ENCODE data around the gene C13orf46. TPM values are rescaled to one million over a fixed set of nuclear protein-coding genes. Genes with fewer than 3 reads are reported as not detected.

Gene C13orf46
- total and polyA plus RNA-seq, 2 experiments from 2014 or later, result 1.7 TPM; not detected in 1

DNA sequence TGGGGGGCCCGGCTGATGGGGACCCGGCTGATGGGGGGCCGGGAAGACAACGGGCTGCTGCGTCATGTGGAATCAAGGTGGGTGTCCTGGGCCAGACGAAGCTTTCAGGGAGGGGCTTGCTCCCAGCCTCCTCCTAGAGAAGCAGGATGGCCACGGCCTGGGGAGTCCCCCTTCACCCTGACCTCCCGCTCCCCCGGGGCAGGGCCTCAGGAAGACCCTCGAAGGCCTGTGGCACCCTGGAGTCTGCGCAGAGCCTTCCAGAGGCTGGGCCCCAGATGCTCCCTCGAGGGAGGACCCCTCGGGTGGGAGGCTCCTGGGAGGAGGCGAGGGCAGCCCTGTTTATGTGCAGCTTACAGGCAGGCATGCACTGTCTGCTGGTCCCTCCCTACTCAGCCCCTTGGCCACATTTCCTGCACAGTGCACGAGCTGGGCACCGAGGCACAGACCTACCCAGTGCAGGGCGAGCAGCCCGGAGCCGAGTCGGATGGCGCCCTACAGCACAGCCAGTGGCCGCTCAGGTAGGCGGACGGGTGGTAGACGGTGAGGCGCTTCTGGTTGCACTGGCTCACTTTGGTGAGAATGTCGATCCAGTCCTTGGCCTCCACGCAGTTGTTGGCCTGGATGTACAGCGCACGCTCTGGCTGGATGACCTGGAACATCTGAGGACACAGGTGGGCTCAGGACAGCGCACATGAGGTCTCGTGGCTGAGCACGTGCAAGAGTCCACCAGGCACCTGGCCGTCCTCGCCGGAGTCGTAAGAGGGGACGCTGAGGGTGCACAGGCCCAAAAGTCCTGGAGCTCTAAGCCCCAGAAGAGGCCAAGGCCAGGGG is 22.4 kb upstream of the C13orf46 start:
- Histone ChIP-seq H2AFZ (no peak overlapping the region), H3F3A (ENCODE audit: insufficient read depth) (peaks cover 9% of the 10 kb centered on the region; the same call in 1 of the 2 replicates), H3K4me3 (no peak overlapping the region), H3K9me2 (ENCODE audit: insufficient read depth) (no peaks in the 10 kb centered on the region), H3K4me2 (ENCODE audit: unreplicated experiment) (no peak overlapping the region), H4K20me1 (ENCODE audit: insufficient read depth) (no peaks in the 10 kb centered on the region), H3K27ac (no peak overlapping the region), H3K27me3 (replicated peaks; ENCODE audit: insufficient read depth) (no peaks in the 10 kb centered on the region), H3K4me1 (ENCODE audit: insufficient read depth) (no peaks in the 10 kb centered on the region), H3K9me3 (ENCODE audit: low read depth) (no peaks in the 10 kb centered on the region), H3K9ac (no peak overlapping the region), H3K36me3 (ENCODE audit: low read depth) (peaks cover 18% of the 10 kb centered on the region; the same call in 1 of the 2 replicates), H3K79me2 (ENCODE audit: insufficient read depth) (no peaks in the 10 kb centered on the region)
- WGBS, 2 experiments (ENCODE audit: low coverage in 1 of 2, low lambda C conversion rate in 2 of 2, missing lambda C conversion rate in 2 of 2), result 89 to 91% methylated on average over 32 to 38 of the region's 38 CpGs
- DNase-seq, result no peak
- in situ Hi-C loops (cut with MboI), result no loop called here
- TF ChIP-seq EZH2phosphoT487 (IDR thresholded peaks at IDR 0.05; ENCODE audit: insufficient read depth, low read depth) (no peak), EZH2 (IDR thresholded peaks at IDR 0.05; ENCODE audit: insufficient read depth, poor library complexity, severe bottlenecking) (no peak)

DNA sequence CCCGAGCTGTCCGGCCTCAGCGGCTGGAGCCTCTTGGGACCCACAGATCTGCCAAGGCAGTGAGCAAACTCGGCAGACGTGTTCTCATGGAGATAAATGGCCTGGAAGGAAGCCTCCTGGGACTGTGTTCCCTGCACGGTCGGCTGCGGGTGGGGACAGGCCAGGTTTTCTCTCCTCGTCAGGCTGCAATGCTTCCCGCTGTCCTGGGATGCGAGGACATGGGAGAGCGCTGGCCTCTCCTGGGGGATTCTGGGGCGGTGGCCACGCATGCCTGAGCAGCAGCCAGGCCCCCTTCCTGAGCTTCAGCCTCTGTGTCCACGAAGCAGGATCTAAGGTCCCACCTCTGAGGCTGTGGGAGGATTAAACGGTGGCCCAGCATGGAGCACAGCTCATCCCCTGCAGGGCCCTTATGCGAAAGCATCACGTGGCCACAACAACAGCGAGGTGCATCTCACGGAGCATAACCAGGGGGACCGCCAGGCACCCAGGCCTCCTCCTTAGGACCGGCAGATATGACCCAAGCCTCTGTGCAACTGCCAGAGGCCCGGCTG is 21.2 kb upstream of the C13orf46 start:
- no peak overlapping the region for H3K4me2 ChIP-seq (ENCODE audit: unreplicated experiment)
- in situ Hi-C loops (cut with MboI), result no loop called here
- peaks cover 22% of the 10 kb centered on the region; the same call in 1 of the 2 replicates for H3K36me3 ChIP-seq (ENCODE audit: low read depth)
- no peak overlapping the region for H2AFZ ChIP-seq
- WGBS, 2 experiments (ENCODE audit: low coverage in 1 of 2, low lambda C conversion rate in 2 of 2, missing lambda C conversion rate in 2 of 2), result 90% methylated on average over 21 to 22 of the region's 23 CpGs
- no peaks in the 10 kb centered on the region for H4K20me1 ChIP-seq (ENCODE audit: insufficient read depth)
- H3F3A ChIP-seq (ENCODE audit: insufficient read depth), result peaks cover 9% of the 10 kb centered on the region; the same call in 1 of the 2 replicates
- H3K4me3 ChIP-seq, result no peak overlapping the region
- H3K27me3 ChIP-seq (replicated peaks; ENCODE audit: insufficient read depth), result no peaks in the 10 kb centered on the region
- DNase-seq, result no peak
- no peaks in the 10 kb centered on the region for H3K9me3 ChIP-seq (ENCODE audit: low read depth)
- no peaks in the 10 kb centered on the region for H3K79me2 ChIP-seq (ENCODE audit: insufficient read depth)
- H3K4me1 ChIP-seq (ENCODE audit: insufficient read depth), result no peaks in the 10 kb centered on the region
- no peak overlapping the region for H3K27ac ChIP-seq
- no peak overlapping the region for H3K9ac ChIP-seq
- no peak for TF ChIP-seq EZH2 (IDR thresholded peaks at IDR 0.05; ENCODE audit: insufficient read depth, poor library complexity, severe bottlenecking)
- TF ChIP-seq EZH2phosphoT487 (IDR thresholded peaks at IDR 0.05; ENCODE audit: insufficient read depth, low read depth), result no peak
- no peaks in the 10 kb centered on the region for H3K9me2 ChIP-seq (ENCODE audit: insufficient read depth)

- Histone ChIP-seq H3K36me3 (ENCODE audit: low read depth) (peaks cover 22% of the 10 kb centered on the region; the same call in 1 of the 2 replicates), H2AFZ (no peak overlapping the region), H3K9me3 (ENCODE audit: low read depth) (no peaks in the 10 kb centered on the region), H3K27ac (no peak overlapping the region), H3K9ac (no peak overlapping the region), H3K27me3 (replicated peaks; ENCODE audit: insufficient read depth) (no peaks in the 10 kb centered on the region), H3K4me1 (ENCODE audit: insufficient read depth) (no peaks in the 10 kb centered on the region), H3K4me2 (ENCODE audit: unreplicated experiment) (no peak overlapping the region), H4K20me1 (ENCODE audit: insufficient read depth) (no peaks in the 10 kb centered on the region), H3K9me2 (ENCODE audit: insufficient read depth) (no peaks in the 10 kb centered on the region), H3K79me2 (ENCODE audit: insufficient read depth) (no peaks in the 10 kb centered on the region), H3K4me3 (no peak overlapping the region), H3F3A (ENCODE audit: insufficient read depth) (peaks cover 9% of the 10 kb centered on the region; the same call in 1 of the 2 replicates)
- WGBS, 2 experiments (ENCODE audit: low coverage in 1 of 2, low lambda C conversion rate in 2 of 2, missing lambda C conversion rate in 2 of 2), result 97% methylated on average over 21 of the region's 21 CpGs
- TF ChIP-seq EZH2 (IDR thresholded peaks at IDR 0.05; ENCODE audit: insufficient read depth, poor library complexity, severe bottlenecking) (no peak), EZH2phosphoT487 (IDR thresholded peaks at IDR 0.05; ENCODE audit: insufficient read depth, low read depth) (no peak)
- no peak for DNase-seq
- in situ Hi-C loops (cut with MboI), result no loop called here
Measured at GRCh38 chr13:113992276-113993005, 18.6 kb upstream of the C13orf46 start.

DNA sequence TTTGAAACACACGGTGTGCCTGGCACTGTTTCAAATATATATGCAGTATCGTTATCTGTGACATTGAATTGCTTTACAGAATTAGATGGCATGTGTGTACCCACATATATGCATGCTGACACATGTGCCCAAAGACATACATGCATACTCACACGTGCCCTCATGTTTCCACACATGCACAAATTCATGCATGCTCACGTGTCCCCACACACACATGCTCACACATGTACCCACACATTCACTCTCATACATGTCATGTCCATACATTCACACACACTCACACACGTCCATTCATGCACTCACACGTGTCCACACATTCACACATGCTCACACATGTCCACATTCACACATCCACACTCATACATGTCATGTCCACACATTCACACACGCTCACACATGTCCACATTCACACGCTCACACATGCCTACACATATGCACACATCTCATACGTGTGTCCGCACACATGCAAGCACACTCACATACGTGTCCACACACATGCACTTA is 17.9 kb upstream of the C13orf46 start:
- H3K27ac ChIP-seq, result no peak overlapping the region
- H3K4me2 ChIP-seq (ENCODE audit: unreplicated experiment), result no peak overlapping the region
- peaks cover 9% of the 10 kb centered on the region; the same call in 1 of the 2 replicates for H3F3A ChIP-seq (ENCODE audit: insufficient read depth)
- no peaks in the 10 kb centered on the region for H3K4me1 ChIP-seq (ENCODE audit: insufficient read depth)
- H2AFZ ChIP-seq, result no peak overlapping the region
- no peaks in the 10 kb centered on the region for H3K79me2 ChIP-seq (ENCODE audit: insufficient read depth)
- H3K27me3 ChIP-seq (replicated peaks; ENCODE audit: insufficient read depth), result no peaks in the 10 kb centered on the region
- in situ Hi-C loops (cut with MboI), result no loop called here
- H3K9ac ChIP-seq, result no peak overlapping the region
- no peak for DNase-seq
- H3K36me3 ChIP-seq (ENCODE audit: low read depth), result peaks cover 22% of the 10 kb centered on the region; the same call in 1 of the 2 replicates
- H3K9me3 ChIP-seq (ENCODE audit: low read depth), result no peaks in the 10 kb centered on the region
- TF ChIP-seq EZH2 (IDR thresholded peaks at IDR 0.05; ENCODE audit: insufficient read depth, poor library complexity, severe bottlenecking) (no peak), EZH2phosphoT487 (IDR thresholded peaks at IDR 0.05; ENCODE audit: insufficient read depth, low read depth) (no peak)
- no peaks in the 10 kb centered on the region for H3K9me2 ChIP-seq (ENCODE audit: insufficient read depth)
- no peak overlapping the region for H3K4me3 ChIP-seq
- no peaks in the 10 kb centered on the region for H4K20me1 ChIP-seq (ENCODE audit: insufficient read depth)
- WGBS, 2 experiments (ENCODE audit: low coverage in 1 of 2, low lambda C conversion rate in 2 of 2, missing lambda C conversion rate in 2 of 2), result 92% methylated on average over 11 of the region's 11 CpGs
